Cardiac muscle cell (in vitro differentiated cells and primary cell): Measurements from ENCODE around the gene ACVR1C. TPM values are rescaled to one million over a fixed set of nuclear protein-coding genes. Genes with fewer than 3 reads are reported as not detected.
"Not testable (repeated sequence)": the region's sequence is repeated elsewhere in the genome, so short reads cannot be mapped to it uniquely, and the experiment has no call there.

Experiments used
- DNase-seq, 2 donors: peaks; one replicate each; pipeline versions ENCODE4 v3.0.0 to v3.0.0-alpha.2; 2010 to 2017; ENCODE audit warnings: low read depth in 1 of 2, low spot score in 1 of 2
- H3K27ac ChIP-seq: fragments of 200-600 bp; sonication (generic); 2 replicates; pipeline ENCODE4 v1.5.1; 2016
- H3K27me3 ChIP-seq: fragments of 200-600 bp; sonication (generic); 2 replicates; pipeline ENCODE4 v1.6.0; 2016; ENCODE audit warnings: control low read depth
- H3K36me3 ChIP-seq: fragments of 200-600 bp; sonication (generic); 2 replicates; pipeline ENCODE4 v1.5.1; 2016; ENCODE audit warnings: control low read depth
- H3K4me1 ChIP-seq: fragments of 200-600 bp; sonication (generic); 2 replicates; pipeline ENCODE4 v1.8.1; 2017; ENCODE audit warnings: low read depth, mild to moderate bottlenecking, mixed run types
- H3K4me3 ChIP-seq: fragments of 200-600 bp; sonication (generic); 2 replicates; pipeline ENCODE4 v1.5.1; 2016; ENCODE audit warnings: mild to moderate bottlenecking
- H3K9me3 ChIP-seq: fragments of 200-600 bp; sonication (generic); 2 replicates; pipeline ENCODE4 v1.5.1; 2017; ENCODE audit warnings: low read depth, mild to moderate bottlenecking, control low read depth
- CTCF ChIP-seq: IDR thresholded peaks from 2 replicates; pipeline ENCODE4 v1.5.1; 2012; ENCODE audit warnings: low read depth, mild to moderate bottlenecking, low read length
- polyA plus RNA-seq: library from polyadenylated mRNA; unstranded; fragments of >200 nt; fragmentation: Nextera tagmentation; extraction: Ambion mirVana; gene quantifications from 2 replicates; pipeline ENCODE4 v1.2.1, GENCODE V29; 2016
- total RNA-seq: library from RNA; depleted of rRNA; stranded (reverse); fragments of >200 nt; gene quantifications from 2 replicates; pipeline ENCODE4 v1.2.3, GENCODE V29; 2016

ACVR1C gene
- total and polyA plus RNA-seq, 2 experiments from 2014 or later = 0.09 TPM; not detected in 1

DNA sequence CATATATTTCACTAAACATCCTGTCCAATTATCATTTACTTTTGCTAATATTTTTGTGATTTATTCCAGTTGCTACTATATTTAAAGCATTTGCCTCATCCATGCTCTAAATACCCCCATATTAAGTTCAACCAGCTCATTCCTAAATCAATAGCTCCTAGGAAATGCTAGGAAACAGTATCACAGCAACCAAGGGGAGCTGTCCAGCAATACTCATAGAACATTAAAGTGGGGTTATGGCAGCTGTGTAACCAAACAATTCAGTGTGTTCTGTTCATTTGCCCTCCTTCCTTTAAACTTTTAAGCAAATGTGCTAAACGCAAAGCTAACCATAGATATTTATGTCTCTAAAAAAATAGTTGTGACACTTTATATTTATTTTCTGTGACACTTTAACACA, 41.1 kb downstream of the ACVR1C start:
- Histone ChIP-seq H3K4me3 (no peak overlapping the region), H3K9me3 (no peaks in the 10 kb centered on the region), H3K27me3 (no peaks in the 10 kb centered on the region), H3K36me3 (no peaks in the 10 kb centered on the region), H3K27ac (no peak overlapping the region), H3K4me1 (no peaks in the 10 kb centered on the region)
- TF ChIP-seq CTCF = no peak
- peak in 1 of 2 donors; percentile 32 for DNase-seq

- H3K36me3 ChIP-seq = no peaks in the 10 kb centered on the region
- no peaks in the 10 kb centered on the region for H3K27me3 ChIP-seq
- H3K27ac ChIP-seq = no peak overlapping the region
- TF ChIP-seq CTCF = no peak
- no peaks in the 10 kb centered on the region for H3K9me3 ChIP-seq
- no peak overlapping the region for H3K4me3 ChIP-seq
- no peak for DNase-seq
- no peaks in the 10 kb centered on the region for H3K4me1 ChIP-seq
These were observed 54.5 kb downstream of the ACVR1C start for GRCh38 chr2:157574165-157574564.

DNA sequence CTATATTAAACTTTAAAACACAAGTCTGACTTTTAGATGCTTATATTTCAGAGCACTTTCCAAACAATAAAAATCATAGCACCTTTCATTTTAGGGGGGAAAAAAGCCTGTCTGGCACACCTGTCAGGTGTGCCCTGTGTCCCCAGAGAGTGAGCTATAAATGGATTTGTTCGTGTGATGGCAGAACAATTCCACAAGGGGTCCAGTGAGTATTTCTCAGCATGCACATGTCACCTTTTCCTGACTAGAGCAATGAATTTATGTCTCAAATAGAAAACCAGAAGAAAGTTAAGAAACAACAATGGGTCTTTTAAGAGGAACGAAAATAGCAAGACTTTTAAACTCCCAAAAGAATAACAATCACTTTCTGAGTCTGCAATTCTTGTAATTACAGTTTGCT, 55.9 kb downstream of the ACVR1C start:
- H3K27me3 ChIP-seq = no peaks in the 10 kb centered on the region
- H3K4me3 ChIP-seq = no peak overlapping the region
- H3K36me3 ChIP-seq = no peaks in the 10 kb centered on the region
- H3K9me3 ChIP-seq = no peaks in the 10 kb centered on the region
- DNase-seq = peak in 1 of 2 donors; percentile 3
- H3K27ac ChIP-seq = no peak overlapping the region
- no peaks in the 10 kb centered on the region for H3K4me1 ChIP-seq
- no peak for TF ChIP-seq CTCF

DNA sequence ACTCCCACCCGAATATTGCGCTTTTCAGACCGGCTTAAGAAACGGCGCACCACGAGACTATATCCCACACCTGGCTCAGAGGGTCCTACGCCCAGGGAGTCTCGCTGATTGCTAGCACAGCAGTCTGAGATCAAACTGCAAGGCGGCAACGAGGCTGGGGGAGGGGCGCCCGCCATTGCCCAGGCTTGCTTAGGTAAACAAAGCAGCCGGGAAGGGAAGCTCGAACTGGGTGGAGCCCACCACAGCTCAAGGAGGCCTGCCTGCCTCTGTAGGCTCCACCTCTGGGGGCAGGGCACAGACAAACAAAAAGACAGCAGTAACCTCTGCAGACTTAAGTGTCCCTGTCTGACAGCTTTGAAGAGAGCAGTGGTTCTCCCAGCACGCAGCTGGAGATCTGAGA, 62.0 kb downstream of the ACVR1C start:
- H3K4me3 ChIP-seq, H3K27ac ChIP-seq, DNase-seq, H3K4me1 ChIP-seq, H3K36me3 ChIP-seq, H3K9me3 ChIP-seq, H3K27me3 ChIP-seq: not testable (repeated sequence)

GRCh38 chr2:157566113-157566512, 62.6 kb downstream of the ACVR1C start:
- H3K36me3 ChIP-seq, H3K4me3 ChIP-seq, DNase-seq, H3K27ac ChIP-seq, H3K27me3 ChIP-seq, H3K9me3 ChIP-seq, H3K4me1 ChIP-seq: not testable (repeated sequence)

DNA sequence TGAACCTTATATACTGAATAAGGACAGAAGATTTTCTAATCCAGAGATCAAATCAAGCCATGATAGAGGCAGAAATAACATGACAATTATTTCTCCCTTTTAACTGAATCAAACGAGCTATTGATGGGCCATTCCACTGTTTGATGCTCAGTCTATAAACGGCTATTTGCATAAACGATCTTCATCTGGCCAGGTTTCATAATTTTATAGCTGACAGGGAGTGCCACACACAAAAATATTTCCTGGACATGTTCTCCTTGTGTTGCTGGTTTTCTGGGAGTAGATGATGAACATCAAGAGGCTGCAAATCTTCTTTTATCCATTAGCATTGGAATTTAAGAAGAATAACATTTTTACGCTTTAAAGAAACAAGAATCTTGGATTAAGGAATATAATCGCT, 63.1 kb downstream of the ACVR1C start:
- no peak for TF ChIP-seq CTCF
- Histone ChIP-seq H3K4me3 (no peak overlapping the region), H3K4me1 (no peaks in the 10 kb centered on the region), H3K27me3 (no peaks in the 10 kb centered on the region), H3K9me3 (no peaks in the 10 kb centered on the region), H3K36me3 (no peaks in the 10 kb centered on the region), H3K27ac (no peak overlapping the region)
- DNase-seq = no peak

- Histone ChIP-seq H3K27me3 (no peaks in the 10 kb centered on the region), H3K9me3 (no peaks in the 10 kb centered on the region), H3K27ac (no peak overlapping the region), H3K36me3 (no peaks in the 10 kb centered on the region), H3K4me3 (no peak overlapping the region), H3K4me1 (no peaks in the 10 kb centered on the region)
- DNase-seq = no peak
- no peak for TF ChIP-seq CTCF
These were observed 68.8 kb downstream of the ACVR1C start for GRCh38 chr2:157559890-157560289.
